ENCODE measurements around the gene NUMA1. TPM values are rescaled to one million over a fixed set of nuclear protein-coding genes. Genes with fewer than 3 reads are reported as not detected.

The NUMA1 gene
- total RNA-seq, 1 donor from 2014 or later: 150 TPM

GRCh38 chr11:71977743-71978418, 102.5 kb downstream of the NUMA1 start:
- Mint-ChIP-seq H3K4me1 (ENCODE audit: low read depth) (peaks cover 11% of the 10 kb centered on the region), H3K27ac (no peak overlapping the region), H3K9me3 (no peaks in the 10 kb centered on the region), H3K4me3 (no peak overlapping the region), H3K27me3 (ENCODE audit: insufficient read depth) (no peaks in the 10 kb centered on the region), H3K36me3 (ENCODE audit: low read depth) (peaks cover 16% of the 10 kb centered on the region)
- peak; percentile 26 for DNase-seq (ENCODE audit: low spot score)
- intact Hi-C loops (cut with micrococcal nuclease): loop anchor here (1.0 to 5.0 kb wide), 3 partner anchors 47 to 164 kb away; no protein-coding TSS in a partner anchor

GRCh38 chr11:71977090-71977489, 103.3 kb downstream of the NUMA1 start:
- no peaks in the 10 kb centered on the region for H3K9me3 Mint-ChIP-seq
- H3K27ac Mint-ChIP-seq: no peak overlapping the region
- intact Hi-C loops (cut with micrococcal nuclease): loop anchor here (1.0 to 5.0 kb wide), 3 partner anchors 48 to 165 kb away; no protein-coding TSS in a partner anchor
- no peak for DNase-seq (ENCODE audit: low spot score)
- peaks cover 16% of the 10 kb centered on the region for H3K36me3 Mint-ChIP-seq (ENCODE audit: low read depth)
- H3K4me1 Mint-ChIP-seq (ENCODE audit: low read depth): peaks cover 11% of the 10 kb centered on the region
- no peak overlapping the region for H3K4me3 Mint-ChIP-seq
- H3K27me3 Mint-ChIP-seq (ENCODE audit: insufficient read depth): no peaks in the 10 kb centered on the region

DNA sequence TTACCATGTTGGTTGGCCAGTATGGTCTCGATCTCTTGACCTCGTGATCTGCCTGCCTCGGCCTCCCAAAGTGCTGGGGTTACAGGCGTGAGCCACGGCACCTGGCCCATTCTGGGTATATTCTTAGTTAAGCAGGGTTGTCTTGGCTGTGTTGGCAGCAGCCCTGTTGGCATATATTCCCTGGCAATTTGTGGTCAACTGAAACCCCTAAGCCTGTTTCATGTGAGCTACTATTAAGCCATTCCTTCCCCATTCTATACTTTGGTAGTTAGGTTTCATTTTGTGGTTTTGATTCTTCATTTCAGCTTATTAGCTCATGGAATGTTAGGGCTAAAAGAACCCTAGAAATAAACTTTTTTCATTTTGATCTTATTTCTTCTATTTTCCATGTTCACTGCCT, 103.8 kb downstream of the NUMA1 start:
- no peak overlapping the region for H3K4me3 Mint-ChIP-seq
- H3K27me3 Mint-ChIP-seq (ENCODE audit: insufficient read depth): no peaks in the 10 kb centered on the region
- DNase-seq (ENCODE audit: low spot score): no peak
- intact Hi-C loops (cut with micrococcal nuclease): loop anchor here (2.0 to 5.0 kb wide), 2 partner anchors 48 to 166 kb away; no protein-coding TSS in a partner anchor
- peaks cover 20% of the 10 kb centered on the region for H3K36me3 Mint-ChIP-seq (ENCODE audit: low read depth)
- H3K4me1 Mint-ChIP-seq (ENCODE audit: low read depth): peaks cover 11% of the 10 kb centered on the region
- no peak overlapping the region for H3K27ac Mint-ChIP-seq
- no peaks in the 10 kb centered on the region for H3K9me3 Mint-ChIP-seq

- Mint-ChIP-seq H3K4me1 (ENCODE audit: low read depth) (peaks cover 12% of the 10 kb centered on the region), H3K27ac (no peak overlapping the region), H3K4me3 (no peak overlapping the region), H3K36me3 (ENCODE audit: low read depth) (peaks cover 28% of the 10 kb centered on the region), H3K9me3 (no peaks in the 10 kb centered on the region), H3K27me3 (ENCODE audit: insufficient read depth) (no peaks in the 10 kb centered on the region)
- intact Hi-C loops (cut with micrococcal nuclease): no loop called here
- DNase-seq (ENCODE audit: low spot score): no peak
Observed at GRCh38 chr11:71971680-71972079, 108.7 kb downstream of the NUMA1 start.

DNA sequence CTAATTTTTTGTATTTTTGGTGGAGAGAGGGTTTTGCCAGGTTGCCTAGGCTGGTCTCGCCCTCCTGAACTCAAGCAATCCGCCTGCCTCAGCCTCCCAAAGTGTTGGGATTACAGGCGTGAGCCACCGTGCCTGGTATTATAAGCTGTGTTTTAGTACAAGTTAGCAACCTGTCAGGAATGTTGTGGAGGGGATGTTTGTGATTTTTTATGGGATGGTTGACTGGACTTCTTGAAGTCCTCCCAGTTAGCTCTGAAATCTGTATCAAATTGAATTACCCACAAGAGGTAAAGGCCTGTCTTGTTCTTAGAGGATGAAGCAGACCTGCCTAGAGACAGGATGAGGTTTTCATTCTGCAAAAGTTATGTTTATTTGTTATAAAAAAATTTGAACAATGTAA, 115.7 kb downstream of the NUMA1 start:
- H3K27ac Mint-ChIP-seq: no peak overlapping the region
- no peak for DNase-seq (ENCODE audit: low spot score)
- peaks cover 32% of the 10 kb centered on the region for H3K4me1 Mint-ChIP-seq (ENCODE audit: low read depth)
- intact Hi-C loops (cut with micrococcal nuclease): no loop called here
- H3K27me3 Mint-ChIP-seq (ENCODE audit: insufficient read depth): no peaks in the 10 kb centered on the region
- H3K4me3 Mint-ChIP-seq: no peak overlapping the region
- H3K36me3 Mint-ChIP-seq (ENCODE audit: low read depth): peaks cover 28% of the 10 kb centered on the region
- H3K9me3 Mint-ChIP-seq: no peaks in the 10 kb centered on the region

- H3K27me3 Mint-ChIP-seq (ENCODE audit: insufficient read depth): no peaks in the 10 kb centered on the region
- peaks cover 32% of the 10 kb centered on the region for H3K4me1 Mint-ChIP-seq (ENCODE audit: low read depth)
- H3K9me3 Mint-ChIP-seq: no peaks in the 10 kb centered on the region
- DNase-seq (ENCODE audit: low spot score): no peak
- intact Hi-C loops (cut with micrococcal nuclease): no loop called here
- peak overlapping the region; percentile 12 for H3K27ac Mint-ChIP-seq
- peaks cover 26% of the 10 kb centered on the region for H3K36me3 Mint-ChIP-seq (ENCODE audit: low read depth)
- no peak overlapping the region for H3K4me3 Mint-ChIP-seq
Observed at GRCh38 chr11:71963468-71963867, 116.9 kb downstream of the NUMA1 start.

- peak overlapping the region; percentile 63 for H3K27ac Mint-ChIP-seq
- H3K9me3 Mint-ChIP-seq: no peaks in the 10 kb centered on the region
- intact Hi-C loops (cut with micrococcal nuclease): loop anchor here (1.0 kb wide), 2 partner anchors 34 to 51 kb away; partner anchors contain the start of gene XNDC1N
- DNase-seq (ENCODE audit: low spot score): no peak
- H3K4me1 Mint-ChIP-seq (ENCODE audit: low read depth): peaks cover 38% of the 10 kb centered on the region
- H3K4me3 Mint-ChIP-seq: peak overlapping the region; percentile 43
- H3K27me3 Mint-ChIP-seq (ENCODE audit: insufficient read depth): no peaks in the 10 kb centered on the region
- peaks cover 22% of the 10 kb centered on the region for H3K36me3 Mint-ChIP-seq (ENCODE audit: low read depth)
Observed at GRCh38 chr11:71962428-71963038, 117.8 kb downstream of the NUMA1 start.

DNA sequence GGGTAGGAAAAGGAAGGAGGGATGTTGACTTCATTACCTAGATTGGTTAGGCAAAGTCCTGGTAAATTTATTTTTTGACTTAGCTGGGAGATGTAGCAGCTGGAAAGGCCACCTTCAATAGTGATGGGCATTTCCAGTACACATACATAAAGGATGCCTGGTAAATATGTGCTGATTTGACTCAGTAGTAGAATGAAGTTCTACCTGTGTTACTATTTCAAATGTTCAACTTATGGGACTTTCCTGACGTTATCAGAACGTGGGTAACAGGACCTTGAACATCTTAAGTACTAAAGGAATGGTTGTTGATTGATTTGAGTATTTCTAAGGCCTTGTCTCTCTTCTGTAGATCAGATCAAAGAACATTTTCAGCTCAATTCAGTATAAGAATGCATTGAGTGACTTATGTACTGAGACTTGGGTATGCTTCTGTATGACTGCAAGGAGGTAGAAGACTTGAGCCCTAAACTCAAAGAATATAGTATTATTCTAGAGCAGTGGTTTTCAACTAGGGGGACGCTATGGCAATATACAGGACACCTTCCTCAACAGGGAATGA, 124.4 kb downstream of the NUMA1 start:
- peak overlapping the region; percentile 47 for H3K27ac Mint-ChIP-seq
- no peak for DNase-seq (ENCODE audit: low spot score)
- H3K36me3 Mint-ChIP-seq (ENCODE audit: low read depth): peaks cover 10% of the 10 kb centered on the region
- no peaks in the 10 kb centered on the region for H3K9me3 Mint-ChIP-seq
- no peak overlapping the region for H3K4me3 Mint-ChIP-seq
- H3K27me3 Mint-ChIP-seq (ENCODE audit: insufficient read depth): no peaks in the 10 kb centered on the region
- H3K4me1 Mint-ChIP-seq (ENCODE audit: low read depth): peaks cover 39% of the 10 kb centered on the region
- intact Hi-C loops (cut with micrococcal nuclease): no loop called here

Other genes with a start within 250 kb of the NUMA1 start
- not detected in 2 replicates for gene DEFB108B, start 247.3 kb downstream of the NUMA1 start, total RNA-seq
- gene DEFB131B, start 202.1 kb downstream of the NUMA1 start, total RNA-seq: not detected in 2 replicates
- 20.9 and 21.5 TPM in 2 replicates for gene XNDC1N, start 151.9 kb downstream of the NUMA1 start, total RNA-seq
- gene RNF121, start 151.5 kb downstream of the NUMA1 start, total RNA-seq: 65.8 and 70.3 TPM in 2 replicates
- gene IL18BP, start 81.6 kb downstream of the NUMA1 start, total RNA-seq: 15.6 and 18.5 TPM in 2 replicates
- 5.7 and 8.2 TPM in 2 replicates for gene LRRC51, start 308 bp upstream of the NUMA1 start, total RNA-seq
- 70.2 and 77.7 TPM in 2 replicates for gene LAMTOR1, start 22.8 kb upstream of the NUMA1 start, total RNA-seq
- gene TOMT, start 25.4 kb upstream of the NUMA1 start, total RNA-seq: not detected in 2 replicates
- gene ANAPC15, start 32.2 kb upstream of the NUMA1 start, total RNA-seq: 49.4 and 51.9 TPM in 2 replicates
- gene FOLR3, start 55.2 kb upstream of the NUMA1 start, total RNA-seq: not detected in 2 replicates
- gene FOLR1, start 111.6 kb upstream of the NUMA1 start, total RNA-seq: not detected in 2 replicates
- gene FOLR2, start 136.3 kb upstream of the NUMA1 start, total RNA-seq: not detected in 2 replicates
- gene INPPL1, start 144.2 kb upstream of the NUMA1 start, total RNA-seq: 139 and 140 TPM in 2 replicates
- not detected in 2 replicates for gene PHOX2A, start 163.6 kb upstream of the NUMA1 start, total RNA-seq

All from activated T-helper 1 cell treated with anti-CD3 and anti-CD28 coated beads, Interleukin-12 subunit alpha, Interleukin-12 subunit beta, Interleukin-2, Interleukin-4 antibody, amounts not matched to agents 30 ng/mL and 10 ng/mL and 1 ng/mL, durations not matched to agents 14 hours and 24 hours and 36 hours (primary cell).